HEK293 (cell line): ENCODE results near the gene CTBP1.

Experiments used
- CTCF ChIA-PET: fragments of 350-600 bp; formaldehyde crosslinking; extraction: SDS; loops from one replicate; lab custom pipeline; 2021; ENCODE audit warnings: antibody characterized with exemption; lab: Yijun Ruan, JAX
- POLR2A ChIA-PET: fragments of 300-600 bp; formaldehyde crosslinking; extraction: SDS; loops from one replicate; lab custom pipeline; 2020; ENCODE audit warnings: antibody characterized with exemption, inconsistent platforms; lab: Yijun Ruan, JAX
- H3K27ac ChIP-seq: fragments of 200-500 bp; sonication (Bioruptor generic); 2 replicates; pipeline ENCODE4 v1.5.1; 2014; ENCODE audit warnings: low read depth, low read length, control low read depth, inconsistent platforms; ENCODE audit errors: extremely low read depth
- H3K36me3 ChIP-seq, 2 experiments: fragments of 200-500 bp in 1 of 2; sonication (Bioruptor generic) in 1 of 2; 1 replicate in 1 of 2; 2 replicates in 1 of 2; pipeline ENCODE4 v1.5.1; 2014 to 2017; ENCODE audit warnings: inconsistent platforms in 2 of 2, low read length in 2 of 2; ENCODE audit not compliant: control insufficient read depth in 2 of 2, insufficient read depth in 1 of 2
- H3K4me1 ChIP-seq: fragments of 200-500 bp; sonication (Bioruptor generic); 2 replicates; pipeline ENCODE4 v1.5.1; 2014; ENCODE audit warnings: mild to moderate bottlenecking, low read length, inconsistent platforms; ENCODE audit not compliant: control insufficient read depth, insufficient read depth
- H3K4me3 ChIP-seq: 2 replicates; pipeline ENCODE4 v1.5.1; 2011; ENCODE audit warnings: low read depth, mild to moderate bottlenecking, control low read depth, low read length, moderate library complexity
- H3K9me3 ChIP-seq: fragments of 200-500 bp; sonication (Bioruptor generic); 2 replicates; pipeline ENCODE4 v1.5.1; 2014; ENCODE audit warnings: low read depth, low read length, inconsistent platforms; ENCODE audit not compliant: control insufficient read depth, insufficient read depth
- EGR2 ChIP-seq: fragments of 450-650 bp; formaldehyde crosslinking; IDR thresholded peaks from 2 replicates; pipeline ENCODE4 v1.5.1; 2016; ENCODE audit warnings: low read depth, missing biosample characterization, missing genetic modification characterization
- FEZF1 ChIP-seq: fragments of 450-650 bp; formaldehyde crosslinking; IDR thresholded peaks from 2 replicates; pipeline ENCODE4 v1.5.1; 2016; ENCODE audit warnings: missing biosample characterization, missing genetic modification characterization
- GLI4 ChIP-seq: fragments of 450-650 bp; formaldehyde crosslinking; IDR thresholded peaks from 2 replicates; pipeline ENCODE4 v1.5.1; 2016; ENCODE audit warnings: missing biosample characterization, missing genetic modification characterization
- KLF1 ChIP-seq: fragments of 450-650 bp; formaldehyde crosslinking; IDR thresholded peaks from 2 replicates; pipeline ENCODE4 v1.5.1; 2016; ENCODE audit warnings: missing biosample characterization, missing genetic modification characterization
- KLF16 ChIP-seq: fragments of 450-650 bp; formaldehyde crosslinking; IDR thresholded peaks from 2 replicates; pipeline ENCODE4 v1.5.1; 2017; ENCODE audit warnings: missing biosample characterization, missing genetic modification characterization
- MEIS1 ChIP-seq: sonication (generic); formaldehyde crosslinking; IDR thresholded peaks from 2 replicates; pipeline ENCODE4 v1.8.1; 2022; ENCODE audit warnings: missing genetic modification reagents, mild to moderate bottlenecking, borderline replicate concordance
- ZBTB21 ChIP-seq: fragments of 450-650 bp; formaldehyde crosslinking; IDR thresholded peaks from 2 replicates; pipeline ENCODE4 v1.5.1; 2017; ENCODE audit warnings: missing biosample characterization, missing genetic modification characterization
- ZFHX2 ChIP-seq: fragments of 450-650 bp; formaldehyde crosslinking; conservative IDR thresholded peaks from 2 replicates; pipeline ENCODE4 v1.5.1; 2016; ENCODE audit warnings: missing biosample characterization, missing genetic modification characterization
- ZNF112 ChIP-seq: fragments of 450-650 bp; formaldehyde crosslinking; IDR thresholded peaks from 2 replicates; pipeline ENCODE4 v1.5.0; 2017; ENCODE audit warnings: missing biosample characterization, missing genetic modification characterization
- ZNF121 ChIP-seq: fragments of 450-650 bp; formaldehyde crosslinking; IDR thresholded peaks from 2 replicates; pipeline ENCODE4 v1.5.1; 2016; ENCODE audit warnings: missing biosample characterization, missing genetic modification characterization
- ZNF133 ChIP-seq: fragments of 450-650 bp; formaldehyde crosslinking; IDR thresholded peaks from 2 replicates; pipeline ENCODE4 v1.5.1; 2016; ENCODE audit warnings: missing biosample characterization, missing genetic modification characterization
- ZNF138 ChIP-seq: fragments of 450-650 bp; formaldehyde crosslinking; IDR thresholded peaks from 2 replicates; pipeline ENCODE4 v1.5.1; 2016; ENCODE audit warnings: missing biosample characterization, missing genetic modification characterization, borderline replicate concordance
- ZNF214 ChIP-seq: fragments of 450-650 bp; formaldehyde crosslinking; IDR thresholded peaks from 2 replicates; pipeline ENCODE4 v1.5.1; 2017; ENCODE audit warnings: missing biosample characterization, mild to moderate bottlenecking, missing genetic modification characterization, borderline replicate concordance
- ZNF24 ChIP-seq: fragments of 450-650 bp; formaldehyde crosslinking; IDR thresholded peaks from 2 replicates; pipeline ENCODE4 v1.5.1; 2016; ENCODE audit warnings: missing biosample characterization, missing genetic modification characterization
- ZNF529 ChIP-seq: fragments of 450-650 bp; formaldehyde crosslinking; IDR thresholded peaks from 2 replicates; pipeline ENCODE4 v1.5.1; 2017; ENCODE audit warnings: missing genetic modification characterization, missing biosample characterization; ENCODE audit not compliant: insufficient replicate concordance
- ZNF571 ChIP-seq: fragments of 450-650 bp; formaldehyde crosslinking; IDR thresholded peaks from 2 replicates; pipeline ENCODE4 v1.5.0; 2017; ENCODE audit warnings: missing biosample characterization, missing genetic modification characterization
- ZNF677 ChIP-seq: fragments of 450-650 bp; IDR thresholded peaks from 2 replicates; pipeline ENCODE4 v1.5.0; 2018; ENCODE audit warnings: missing biosample characterization, mild to moderate bottlenecking, missing genetic modification characterization, moderate library complexity
- ZNF777 ChIP-seq: fragments of 450-650 bp; formaldehyde crosslinking; IDR thresholded peaks from 2 replicates; pipeline ENCODE4 v1.5.1; 2017; ENCODE audit warnings: missing biosample characterization, missing genetic modification characterization, borderline replicate concordance
- TF ChIP-seq, protein P1 (sequence below): fragments of 450-650 bp; formaldehyde crosslinking; optimal IDR thresholded peaks from 2 replicates; pipeline ENCODE3; 2016; ENCODE audit warnings: missing biosample characterization, mild to moderate bottlenecking, missing genetic modification characterization
- TF ChIP-seq, protein P2 (sequence below): fragments of 450-650 bp; formaldehyde crosslinking; IDR thresholded peaks from 2 replicates; pipeline ENCODE4 v1.5.1; 2016; ENCODE audit warnings: missing biosample characterization, missing genetic modification characterization
- TF ChIP-seq, protein P3 (sequence below): fragments of 450-650 bp; formaldehyde crosslinking; IDR thresholded peaks from 2 replicates; pipeline ENCODE4 v1.5.1; 2016; ENCODE audit warnings: missing biosample characterization, missing genetic modification characterization, low read depth
- TF ChIP-seq, protein P4 (sequence below): fragments of 450-650 bp; formaldehyde crosslinking; IDR thresholded peaks from 2 replicates; pipeline ENCODE4 v1.5.1; 2016; ENCODE audit warnings: missing biosample characterization, missing genetic modification characterization
- TF ChIP-seq, protein P5 (sequence below): fragments of 450-650 bp; formaldehyde crosslinking; IDR thresholded peaks from 2 replicates; pipeline ENCODE4 v1.5.1; 2017; ENCODE audit warnings: missing biosample characterization, missing genetic modification characterization
- TF ChIP-seq, protein P6 (sequence below): fragments of 450-650 bp; formaldehyde crosslinking; IDR thresholded peaks from 2 replicates; pipeline ENCODE4 v1.5.0; 2017; ENCODE audit warnings: missing biosample characterization, missing genetic modification characterization, borderline replicate concordance

The CTBP1 gene

DNA sequence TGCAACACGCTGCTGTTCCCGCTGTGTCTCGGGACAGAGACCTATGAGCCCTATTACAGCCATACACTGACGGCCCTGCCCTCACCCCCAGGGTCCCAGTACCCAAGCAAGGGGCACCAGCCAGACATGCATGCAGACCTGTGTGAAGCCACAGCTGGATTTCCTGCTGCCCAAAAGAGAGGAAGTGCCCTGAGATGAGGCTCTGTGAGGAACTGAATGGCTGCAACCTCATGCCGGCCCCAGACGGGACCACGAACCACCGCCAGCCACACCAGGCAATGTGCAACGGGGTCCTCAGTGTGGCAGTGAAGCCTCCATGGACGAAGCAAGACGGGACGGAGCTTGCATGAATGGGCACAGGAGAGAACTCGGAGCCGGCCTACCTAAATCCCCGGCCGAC lies 21.1 kb downstream of the CTBP1 start (continued):
- TF ChIP-seq, protein P1, sequence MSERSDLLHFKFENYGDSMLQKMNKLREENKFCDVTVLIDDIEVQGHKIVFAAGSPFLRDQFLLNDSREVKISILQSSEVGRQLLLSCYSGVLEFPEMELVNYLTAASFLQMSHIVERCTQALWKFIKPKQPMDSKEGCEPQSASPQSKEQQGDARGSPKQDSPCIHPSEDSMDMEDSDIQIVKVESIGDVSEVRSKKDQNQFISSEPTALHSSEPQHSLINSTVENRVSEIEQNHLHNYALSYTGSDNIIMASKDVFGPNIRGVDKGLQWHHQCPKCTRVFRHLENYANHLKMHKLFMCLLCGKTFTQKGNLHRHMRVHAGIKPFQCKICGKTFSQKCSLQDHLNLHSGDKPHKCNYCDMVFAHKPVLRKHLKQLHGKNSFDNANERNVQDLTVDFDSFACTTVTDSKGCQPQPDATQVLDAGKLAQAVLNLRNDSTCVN (tag by site-specific recombination) = no peak
- TF ChIP-seq ZNF777 (no peak), ZFHX2 (tag by site-specific recombination) (no peak)

DNA sequence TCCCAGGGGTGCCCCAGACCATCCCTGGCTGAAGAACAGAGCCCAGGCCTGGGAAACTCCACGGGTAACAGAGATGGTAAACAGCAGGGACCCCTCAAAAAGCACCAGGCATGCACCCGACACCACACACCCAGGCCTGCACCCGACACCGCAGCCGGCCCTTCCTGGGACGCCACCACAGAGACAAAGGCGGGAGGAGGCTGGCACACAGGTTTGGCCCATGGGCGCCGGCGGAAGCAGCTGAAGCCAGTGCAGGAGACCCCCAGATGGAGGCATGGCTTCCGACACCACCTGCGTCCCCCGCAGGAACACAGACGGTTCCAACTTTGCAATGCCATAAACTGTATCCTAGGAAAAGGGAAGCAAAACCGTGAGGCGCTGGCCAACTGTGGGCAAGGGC lies 22.3 kb downstream of the CTBP1 start:
- TF ChIP-seq, protein P2, sequence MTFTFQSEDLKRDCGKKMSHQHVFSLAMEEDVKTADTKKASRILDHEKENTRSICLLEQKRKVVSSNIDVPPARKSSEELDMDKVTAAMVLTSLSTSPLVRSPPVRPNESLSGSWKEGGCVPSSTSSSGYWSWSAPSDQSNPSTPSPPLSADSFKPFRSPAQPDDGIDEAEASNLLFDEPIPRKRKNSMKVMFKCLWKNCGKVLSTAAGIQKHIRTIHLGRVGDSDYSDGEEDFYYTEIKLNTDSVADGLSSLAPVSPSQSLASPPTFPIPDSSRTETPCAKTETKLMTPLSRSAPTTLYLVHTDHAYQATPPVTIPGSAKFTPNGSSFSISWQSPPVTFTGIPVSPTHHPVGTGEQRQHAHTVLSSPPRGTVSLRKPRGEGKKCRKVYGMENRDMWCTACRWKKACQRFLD (tag by site-specific recombination) = no peak
- TF ChIP-seq, protein P3, sequence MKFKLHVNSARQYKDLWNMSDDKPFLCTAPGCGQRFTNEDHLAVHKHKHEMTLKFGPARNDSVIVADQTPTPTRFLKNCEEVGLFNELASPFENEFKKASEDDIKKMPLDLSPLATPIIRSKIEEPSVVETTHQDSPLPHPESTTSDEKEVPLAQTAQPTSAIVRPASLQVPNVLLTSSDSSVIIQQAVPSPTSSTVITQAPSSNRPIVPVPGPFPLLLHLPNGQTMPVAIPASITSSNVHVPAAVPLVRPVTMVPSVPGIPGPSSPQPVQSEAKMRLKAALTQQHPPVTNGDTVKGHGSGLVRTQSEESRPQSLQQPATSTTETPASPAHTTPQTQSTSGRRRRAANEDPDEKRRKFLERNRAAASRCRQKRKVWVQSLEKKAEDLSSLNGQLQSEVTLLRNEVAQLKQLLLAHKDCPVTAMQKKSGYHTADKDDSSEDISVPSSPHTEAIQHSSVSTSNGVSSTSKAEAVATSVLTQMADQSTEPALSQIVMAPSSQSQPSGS (tag by site-specific recombination) = no peak
- TF ChIP-seq ZNF529 (no peak), ZNF214 (tag by site-specific recombination) (no peak), ZNF121 (no peak), MEIS1 (no peak)
- TF ChIP-seq, protein P4, sequence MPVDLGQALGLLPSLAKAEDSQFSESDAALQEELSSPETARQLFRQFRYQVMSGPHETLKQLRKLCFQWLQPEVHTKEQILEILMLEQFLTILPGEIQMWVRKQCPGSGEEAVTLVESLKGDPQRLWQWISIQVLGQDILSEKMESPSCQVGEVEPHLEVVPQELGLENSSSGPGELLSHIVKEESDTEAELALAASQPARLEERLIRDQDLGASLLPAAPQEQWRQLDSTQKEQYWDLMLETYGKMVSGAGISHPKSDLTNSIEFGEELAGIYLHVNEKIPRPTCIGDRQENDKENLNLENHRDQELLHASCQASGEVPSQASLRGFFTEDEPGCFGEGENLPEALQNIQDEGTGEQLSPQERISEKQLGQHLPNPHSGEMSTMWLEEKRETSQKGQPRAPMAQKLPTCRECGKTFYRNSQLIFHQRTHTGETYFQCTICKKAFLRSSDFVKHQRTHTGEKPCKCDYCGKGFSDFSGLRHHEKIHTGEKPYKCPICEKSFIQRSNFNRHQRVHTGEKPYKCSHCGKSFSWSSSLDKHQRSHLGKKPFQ (tag by site-specific recombination) = no peak
- H3K27ac ChIP-seq = no peak overlapping the region
- ChIA-PET CTCF (no interaction called here), POLR2A (no interaction called here)
- no peaks in the 10 kb centered on the region for H3K9me3 ChIP-seq
- no peaks in the 10 kb centered on the region for H3K4me1 ChIP-seq
- no peak overlapping the region for H3K4me3 ChIP-seq
- peaks cover 0 to 91% of the 10 kb centered on the region in 2 experiments; a peak in 2 of 3 replicates for H3K36me3 ChIP-seq

DNA sequence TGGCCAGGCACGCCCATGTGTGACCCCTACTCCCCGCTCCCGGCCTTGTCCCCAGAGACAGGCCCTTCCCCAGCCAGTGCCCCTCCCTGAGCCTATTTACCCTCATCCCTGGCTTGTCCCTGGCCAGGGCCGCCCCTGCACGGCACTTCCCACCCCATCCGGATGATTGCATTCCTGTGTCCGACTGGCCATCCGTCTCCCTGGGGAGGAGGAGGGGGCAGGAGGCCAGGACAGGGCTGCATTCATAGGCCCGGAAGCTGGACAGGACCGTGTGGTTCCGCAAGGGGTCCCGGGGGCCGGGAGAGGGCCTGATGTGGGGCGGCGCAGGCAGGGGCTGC lies 22.8 kb downstream of the CTBP1 start:
- CTCF ChIA-PET = no interaction called here
- no peaks in the 10 kb centered on the region for H3K4me1 ChIP-seq
- no peaks in the 10 kb centered on the region for H3K9me3 ChIP-seq
- H3K4me3 ChIP-seq = no peak overlapping the region
- H3K27ac ChIP-seq = no peak overlapping the region
- POLR2A ChIA-PET = no interaction called here
- H3K36me3 ChIP-seq = peaks cover 0 to 91% of the 10 kb centered on the region in 2 experiments; a peak in 2 of 3 replicates
- TF ChIP-seq ZNF112 (tag by site-specific recombination) (no peak), EGR2 (no peak), ZNF24 (tag by site-specific recombination) (no peak), ZNF133 (tag by site-specific recombination) (no peak), KLF16 (tag by site-specific recombination) (no peak), ZNF677 (no peak), KLF1 (tag by site-specific recombination) (no peak), ZNF138 (tag by site-specific recombination) (no peak), ZBTB21 (tag by site-specific recombination) (no peak), GLI4 (tag by site-specific recombination) (no peak), FEZF1 (tag by site-specific recombination) (no peak), ZNF571 (tag by site-specific recombination) (no peak)
- TF ChIP-seq, protein P5, sequence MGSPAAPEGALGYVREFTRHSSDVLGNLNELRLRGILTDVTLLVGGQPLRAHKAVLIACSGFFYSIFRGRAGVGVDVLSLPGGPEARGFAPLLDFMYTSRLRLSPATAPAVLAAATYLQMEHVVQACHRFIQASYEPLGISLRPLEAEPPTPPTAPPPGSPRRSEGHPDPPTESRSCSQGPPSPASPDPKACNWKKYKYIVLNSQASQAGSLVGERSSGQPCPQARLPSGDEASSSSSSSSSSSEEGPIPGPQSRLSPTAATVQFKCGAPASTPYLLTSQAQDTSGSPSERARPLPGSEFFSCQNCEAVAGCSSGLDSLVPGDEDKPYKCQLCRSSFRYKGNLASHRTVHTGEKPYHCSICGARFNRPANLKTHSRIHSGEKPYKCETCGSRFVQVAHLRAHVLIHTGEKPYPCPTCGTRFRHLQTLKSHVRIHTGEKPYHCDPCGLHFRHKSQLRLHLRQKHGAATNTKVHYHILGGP (tag by site-specific recombination) = no peak
- TF ChIP-seq, protein P6, sequence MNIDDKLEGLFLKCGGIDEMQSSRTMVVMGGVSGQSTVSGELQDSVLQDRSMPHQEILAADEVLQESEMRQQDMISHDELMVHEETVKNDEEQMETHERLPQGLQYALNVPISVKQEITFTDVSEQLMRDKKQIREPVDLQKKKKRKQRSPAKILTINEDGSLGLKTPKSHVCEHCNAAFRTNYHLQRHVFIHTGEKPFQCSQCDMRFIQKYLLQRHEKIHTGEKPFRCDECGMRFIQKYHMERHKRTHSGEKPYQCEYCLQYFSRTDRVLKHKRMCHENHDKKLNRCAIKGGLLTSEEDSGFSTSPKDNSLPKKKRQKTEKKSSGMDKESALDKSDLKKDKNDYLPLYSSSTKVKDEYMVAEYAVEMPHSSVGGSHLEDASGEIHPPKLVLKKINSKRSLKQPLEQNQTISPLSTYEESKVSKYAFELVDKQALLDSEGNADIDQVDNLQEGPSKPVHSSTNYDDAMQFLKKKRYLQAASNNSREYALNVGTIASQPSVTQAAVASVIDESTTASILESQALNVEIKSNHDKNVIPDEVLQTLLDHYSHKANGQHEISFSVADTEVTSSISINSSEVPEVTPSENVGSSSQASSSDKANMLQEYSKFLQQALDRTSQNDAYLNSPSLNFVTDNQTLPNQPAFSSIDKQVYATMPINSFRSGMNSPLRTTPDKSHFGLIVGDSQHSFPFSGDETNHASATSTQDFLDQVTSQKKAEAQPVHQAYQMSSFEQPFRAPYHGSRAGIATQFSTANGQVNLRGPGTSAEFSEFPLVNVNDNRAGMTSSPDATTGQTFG = no peak
